CD14-positive monocyte (primary cell): Measurements from ENCODE around the gene ATM. TPM values are rescaled to one million over a fixed set of nuclear protein-coding genes. Genes with fewer than 3 reads are reported as not detected.

Experiments used
- DNase-seq, 3 donors: peaks; one replicate each; pipeline ENCODE4 v3.0.0-alpha.2; 2011 to 2022
- H2AFZ ChIP-seq: 2 replicates; pipeline ENCODE4 v1.6.0; 2012; ENCODE audit warnings: mild to moderate bottlenecking, low read depth, low read length, inconsistent platforms; ENCODE audit not compliant: insufficient read depth, poor library complexity, severe bottlenecking
- H3K27ac ChIP-seq, 2 donors: 1 replicate in 1 of 2; 2 replicates in 1 of 2; pipeline ENCODE4 v1.5.1; 2012 to 2013; ENCODE audit warnings: low read length in 2 of 2, control low read depth in 1 of 2, inconsistent platforms in 1 of 2, low read depth in 1 of 2, mild to moderate bottlenecking in 1 of 2
- H3K27me3 ChIP-seq, 2 donors: one replicate each; pipeline versions ENCODE4 v1.6.0 to v1.6.1; 2011 to 2013; ENCODE audit warnings: low read length in 2 of 2; ENCODE audit not compliant: control insufficient read depth in 2 of 2, insufficient read depth in 2 of 2
- H3K36me3 ChIP-seq, 2 donors: replicated peaks in 1 of 2; 1 replicate in 1 of 2; 2 replicates in 1 of 2; pipeline versions ENCODE4 v1.5.1 to v1.6.1; 2012 to 2013; ENCODE audit warnings: low read length in 2 of 2, control low read depth in 1 of 2, inconsistent platforms in 1 of 2, mild to moderate bottlenecking in 1 of 2; ENCODE audit not compliant: insufficient read depth in 2 of 2, control insufficient read depth in 1 of 2
- H3K4me1 ChIP-seq, 2 donors: 1 replicate in 1 of 2; 2 replicates in 1 of 2; pipeline versions ENCODE4 v1.5.1 to v1.6.1; 2012 to 2013; ENCODE audit warnings: low read length in 2 of 2, control low read depth in 1 of 2, inconsistent platforms in 1 of 2, mild to moderate bottlenecking in 1 of 2, moderate library complexity in 1 of 2; ENCODE audit not compliant: insufficient read depth in 2 of 2, control insufficient read depth in 1 of 2
- H3K4me2 ChIP-seq: replicated peaks from 2 replicates; pipeline ENCODE3; 2012; ENCODE audit warnings: low read length, moderate library complexity, mild to moderate bottlenecking; ENCODE audit not compliant: poor library complexity, severe bottlenecking; ENCODE audit errors: extremely low read depth
- H3K4me3 ChIP-seq, 3 experiments: fragments of 200-600 bp in 1 of 3; sonication (generic) in 1 of 3; replicated peaks in 1 of 3; 1 replicate in 2 of 3; 2 replicates in 1 of 3; pipeline ENCODE4 v1.5.1; 2011 to 2013; ENCODE audit warnings: low read length in 3 of 3, mild to moderate bottlenecking in 3 of 3, control low read depth in 2 of 3, low read depth in 2 of 3, inconsistent platforms in 1 of 3, moderate library complexity in 1 of 3
- H3K79me2 ChIP-seq: 2 replicates; pipeline ENCODE4 v1.6.0; 2012; ENCODE audit warnings: mild to moderate bottlenecking, control low read depth, inconsistent platforms, low read length, moderate library complexity; ENCODE audit not compliant: insufficient read depth
- H3K9ac ChIP-seq: 2 replicates; pipeline ENCODE4 v1.6.0; 2017; ENCODE audit warnings: low read length, mild to moderate bottlenecking; ENCODE audit not compliant: insufficient read depth, poor library complexity, severe bottlenecking
- H3K9me3 ChIP-seq, 2 donors: replicated peaks in 1 of 2; 1 replicate in 1 of 2; 2 replicates in 1 of 2; pipeline versions ENCODE4 v1.5.1 to v1.6.1; 2012 to 2013; ENCODE audit warnings: low read length in 2 of 2, control low read depth in 1 of 2; ENCODE audit not compliant: control insufficient read depth in 1 of 2, insufficient read depth in 1 of 2
- H4K20me1 ChIP-seq: 2 replicates; pipeline ENCODE4 v1.6.0; 2012; ENCODE audit warnings: mild to moderate bottlenecking, low read length, control low read depth, moderate library complexity; ENCODE audit not compliant: insufficient read depth
- H3K27ac Mint-ChIP-seq, 7 donors: one replicate each; pipeline ENCODE4 v1.8.0; 2020; ENCODE audit warnings: mild to moderate bottlenecking in 7 of 7, mixed read lengths in 7 of 7, moderate library complexity in 6 of 7, inconsistent platforms in 2 of 7
- H3K27me3 Mint-ChIP-seq, 3 donors: one replicate each; pipeline ENCODE4 v1.8.0; 2021 to 2022; ENCODE audit warnings: low read depth in 3 of 3, mild to moderate bottlenecking in 3 of 3, mixed read lengths in 3 of 3, moderate library complexity in 3 of 3, inconsistent platforms in 1 of 3
- H3K36me3 Mint-ChIP-seq, 2 donors: one replicate each; pipeline ENCODE4 v1.8.0; 2020; ENCODE audit warnings: mixed read lengths in 2 of 2, inconsistent platforms in 1 of 2, mild to moderate bottlenecking in 1 of 2
- H3K4me1 Mint-ChIP-seq: one replicate; pipeline ENCODE4 v1.8.0; 2020; ENCODE audit warnings: mild to moderate bottlenecking, mixed read lengths
- H3K4me3 Mint-ChIP-seq, 2 donors: one replicate each; pipeline ENCODE4 v1.8.0; 2020; ENCODE audit warnings: mild to moderate bottlenecking in 2 of 2, mixed read lengths in 2 of 2, moderate library complexity in 1 of 2
- H3K9me3 Mint-ChIP-seq, 7 donors: one replicate each; pipeline ENCODE4 v1.8.0; 2020 to 2022; ENCODE audit warnings: mixed read lengths in 7 of 7, mild to moderate bottlenecking in 6 of 7, moderate library complexity in 6 of 7, inconsistent platforms in 2 of 7
- WGBS: methylation state at CpG from one replicate; pipeline ENCODE4 v1.1.5; 2013; ENCODE audit warnings: missing lambda C conversion rate; ENCODE audit not compliant: insufficient coverage; 5-methylcytosine and 5-hydroxymethylcytosine counted together
- intact Hi-C, 2 donors: fragments of 100-400 bp; cut with micrococcal nuclease; formaldehyde crosslinking; loops; one replicate each; pipeline versions ENCODE4 v1.15.0 to v1.15.1; 2023
- polyA plus RNA-seq, 3 donors: library from polyadenylated mRNA; depleted of rRNA in 1 of 3; unstranded in 2 of 3; stranded (reverse) in 1 of 3; fragments of 300-500 nt in 2 of 3; fragments of >200 nt in 1 of 3; fragmentation: Illumina TruSeq in 2 of 3; gene quantifications; 1 replicate in 2 of 3; 2 replicates in 1 of 3; pipeline ENCODE4 v1.2.3, GENCODE V29; 2012 to 2021
- TF ChIP-seq, protein P1 (sequence below): fragments of 200-600 bp; IDR thresholded peaks from one replicate; pipeline ENCODE4 v1.8.0; 2022; ENCODE audit warnings: antibody characterized with exemption, mild to moderate bottlenecking

The ATM gene
- polyA plus RNA-seq, 3 donors, result 13.2 to 56.7 (median 21.4) TPM

DNA sequence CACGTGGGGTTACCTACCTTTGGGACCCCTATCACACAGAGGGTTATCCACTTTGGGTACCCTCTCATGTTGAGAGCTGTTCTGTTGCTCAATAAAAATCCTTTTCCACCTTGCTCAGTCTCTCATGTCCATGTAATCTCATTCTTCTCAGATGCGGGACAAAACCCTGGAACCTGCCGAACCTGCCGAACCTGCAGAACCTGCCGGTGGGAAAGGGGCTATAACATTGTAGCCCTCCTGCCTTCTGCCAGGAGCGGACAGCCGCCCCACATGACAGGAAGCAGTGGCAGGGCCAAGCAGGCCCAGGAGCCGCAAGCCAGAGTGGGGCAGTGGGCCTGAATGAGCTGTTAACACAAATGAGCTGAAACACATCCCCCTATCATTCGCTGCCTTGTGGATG lies 18.5 kb upstream of the ATM start:
- peaks cover 24 to 51% of the 10 kb centered on the region in 2 donors for H3K36me3 ChIP-seq
- Mint-ChIP-seq H3K27me3 (no peaks in the 10 kb centered on the region), H3K4me3 (no peak overlapping the region), H3K27ac (peak overlapping the region in 1 of 7 donors; percentile 20), H3K36me3 (peaks cover 49 to 57% of the 10 kb centered on the region in 2 donors), H3K4me1 (peaks cover 28% of the 10 kb centered on the region), H3K9me3 (peaks cover 40 to 46% (median 44%) of the 10 kb centered on the region in 7 donors)
- no peak overlapping the region for H3K4me3 ChIP-seq
- no peaks in the 10 kb centered on the region for H3K27me3 ChIP-seq
- TF ChIP-seq, protein P1, sequence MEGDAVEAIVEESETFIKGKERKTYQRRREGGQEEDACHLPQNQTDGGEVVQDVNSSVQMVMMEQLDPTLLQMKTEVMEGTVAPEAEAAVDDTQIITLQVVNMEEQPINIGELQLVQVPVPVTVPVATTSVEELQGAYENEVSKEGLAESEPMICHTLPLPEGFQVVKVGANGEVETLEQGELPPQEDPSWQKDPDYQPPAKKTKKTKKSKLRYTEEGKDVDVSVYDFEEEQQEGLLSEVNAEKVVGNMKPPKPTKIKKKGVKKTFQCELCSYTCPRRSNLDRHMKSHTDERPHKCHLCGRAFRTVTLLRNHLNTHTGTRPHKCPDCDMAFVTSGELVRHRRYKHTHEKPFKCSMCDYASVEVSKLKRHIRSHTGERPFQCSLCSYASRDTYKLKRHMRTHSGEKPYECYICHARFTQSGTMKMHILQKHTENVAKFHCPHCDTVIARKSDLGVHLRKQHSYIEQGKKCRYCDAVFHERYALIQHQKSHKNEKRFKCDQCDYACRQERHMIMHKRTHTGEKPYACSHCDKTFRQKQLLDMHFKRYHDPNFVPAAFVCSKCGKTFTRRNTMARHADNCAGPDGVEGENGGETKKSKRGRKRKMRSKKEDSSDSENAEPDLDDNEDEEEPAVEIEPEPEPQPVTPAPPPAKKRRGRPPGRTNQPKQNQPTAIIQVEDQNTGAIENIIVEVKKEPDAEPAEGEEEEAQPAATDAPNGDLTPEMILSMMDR, result no peak
- peaks cover 42 to 47% of the 10 kb centered on the region in 2 donors for H3K9me3 ChIP-seq
- no peak overlapping the region for H2AFZ ChIP-seq
- DNase-seq, result no peak
- no peak overlapping the region for H3K27ac ChIP-seq
- no peak overlapping the region for H3K9ac ChIP-seq
- intact Hi-C loops, result no loop called here
- 92% methylated on average over 7 of the region's 9 CpGs for WGBS
- H3K4me1 ChIP-seq, result peaks cover 18 to 21% of the 10 kb centered on the region in 2 donors
- peaks cover 45% of the 10 kb centered on the region for H3K79me2 ChIP-seq
- H4K20me1 ChIP-seq, result peaks cover 12% of the 10 kb centered on the region
- H3K4me2 ChIP-seq, result no peak overlapping the region

DNA sequence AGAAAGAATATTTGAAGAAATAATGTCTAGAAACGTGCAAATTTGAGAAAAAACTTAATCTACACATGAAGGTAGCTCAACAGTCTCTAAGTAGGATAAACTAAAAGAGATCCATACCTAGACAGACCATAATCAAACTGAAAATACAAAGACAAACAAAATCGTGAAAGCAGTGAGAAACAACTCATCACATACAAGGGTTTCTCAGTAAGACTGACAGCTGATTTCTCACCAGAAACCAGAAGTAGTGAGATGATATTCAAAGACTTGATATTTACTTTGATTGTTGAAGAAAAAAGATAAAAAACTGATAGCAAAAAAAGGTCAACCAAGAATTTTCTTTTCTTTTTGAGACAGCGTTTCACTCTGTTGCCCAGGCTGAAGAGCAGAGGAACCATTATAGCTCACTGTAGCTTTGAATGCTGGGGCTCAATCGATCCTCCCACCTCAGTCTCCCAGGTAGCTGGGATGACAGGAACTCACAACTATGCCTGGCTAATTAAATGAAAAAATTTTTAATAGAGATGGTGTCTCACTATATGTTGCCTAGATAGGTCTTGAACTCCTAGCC lies 17.9 kb upstream of the ATM start:
- Mint-ChIP-seq H3K4me3 (no peak overlapping the region), H3K9me3 (peaks cover 42 to 50% (median 44%) of the 10 kb centered on the region in 7 donors), H3K4me1 (peaks cover 22% of the 10 kb centered on the region), H3K27ac (no peak overlapping the region), H3K27me3 (no peaks in the 10 kb centered on the region), H3K36me3 (peaks cover 53 to 63% of the 10 kb centered on the region in 2 donors)
- peaks cover 6% of the 10 kb centered on the region for H4K20me1 ChIP-seq
- no peak overlapping the region for H3K4me3 ChIP-seq
- no peak overlapping the region for H3K4me2 ChIP-seq
- peaks cover 51% of the 10 kb centered on the region for H3K79me2 ChIP-seq
- H3K27ac ChIP-seq, result no peak overlapping the region
- intact Hi-C loops, result no loop called here
- H3K4me1 ChIP-seq, result peaks cover 12 to 15% of the 10 kb centered on the region in 2 donors
- WGBS, result 100% methylated on average over 1 of the region's 4 CpGs
- no peak overlapping the region for H2AFZ ChIP-seq
- no peaks in the 10 kb centered on the region for H3K27me3 ChIP-seq
- peaks cover 24 to 58% of the 10 kb centered on the region in 2 donors for H3K36me3 ChIP-seq
- DNase-seq, result no peak
- H3K9me3 ChIP-seq, result peaks cover 42 to 47% of the 10 kb centered on the region in 2 donors
- no peak overlapping the region for H3K9ac ChIP-seq
- TF ChIP-seq, protein P1, result no peak
